Nephron progenitor cell (in vitro differentiated cells): ENCODE measurements around the gene JAM2.

Experiments used
- DNase-seq: peaks from one replicate; pipeline ENCODE4 v3.0.0; 2021
- H3K27ac Mint-ChIP-seq: 2 replicates; pipeline ENCODE4 v1.8.0; 2021; ENCODE audit warnings: mild to moderate bottlenecking, moderate library complexity, mixed read lengths
- H3K27me3 Mint-ChIP-seq: 2 replicates; pipeline ENCODE4 v1.8.0; 2021; ENCODE audit warnings: mild to moderate bottlenecking, low read depth, mixed read lengths; ENCODE audit not compliant: poor library complexity
- H3K36me3 Mint-ChIP-seq: 2 replicates; pipeline ENCODE4 v1.8.0; 2021; ENCODE audit warnings: low read depth, mixed read lengths
- H3K4me1 Mint-ChIP-seq: 2 replicates; pipeline ENCODE4 v1.8.0; 2021; ENCODE audit warnings: mixed read lengths
- H3K4me3 Mint-ChIP-seq: 2 replicates; pipeline ENCODE4 v1.8.0; 2021; ENCODE audit warnings: mild to moderate bottlenecking, moderate library complexity, mixed read lengths
- H3K9me3 Mint-ChIP-seq: 2 replicates; pipeline ENCODE4 v1.8.0; 2021; ENCODE audit warnings: mild to moderate bottlenecking, moderate library complexity, mixed read lengths
- TF ChIP-seq, protein P1 (sequence below): fragments of 200-600 bp; sonication (generic); IDR thresholded peaks from 2 replicates; pipeline ENCODE4 v1.5.0; 2021; ENCODE audit warnings: antibody characterized with exemption

JAM2 gene

DNA sequence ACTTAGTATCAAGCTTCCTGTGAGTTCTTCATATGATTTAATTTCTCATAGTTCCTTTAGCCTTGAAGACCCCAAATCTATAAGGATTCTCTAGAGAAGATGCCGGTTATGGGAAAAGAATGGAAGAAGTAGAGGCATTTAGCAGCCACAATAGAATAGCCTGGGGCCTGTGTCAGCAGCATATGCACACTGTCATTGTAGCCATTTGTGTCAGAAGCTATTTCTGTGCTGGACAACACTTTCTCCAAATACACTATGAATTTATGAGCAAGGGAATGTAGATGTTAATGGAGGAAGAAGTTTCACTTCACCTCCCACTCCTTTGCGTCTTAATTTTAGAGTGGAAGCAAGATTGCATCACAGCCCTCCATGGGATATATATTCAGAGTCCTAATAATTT is 17.4 kb downstream of the JAM2 start:
- DNase-seq, result no peak

DNA sequence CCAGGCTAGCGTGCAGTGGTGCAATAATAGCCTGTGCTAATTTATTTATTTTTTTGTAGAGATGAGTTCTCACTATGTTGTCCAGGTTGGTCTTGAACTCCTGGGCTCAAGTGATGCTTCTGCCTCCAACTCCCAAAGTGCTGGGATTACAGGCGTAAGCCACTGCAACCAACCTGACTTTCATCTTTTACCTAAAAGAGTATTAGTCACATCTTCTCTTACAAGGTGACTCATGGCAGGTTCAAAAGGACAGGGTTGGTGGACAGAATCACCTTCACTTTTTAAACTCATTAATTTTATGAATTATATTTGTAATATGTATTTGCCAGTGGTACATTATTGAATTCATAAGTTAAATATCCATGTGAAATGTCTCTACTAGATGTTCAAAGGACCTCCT is 18.1 kb downstream of the JAM2 start:
- H3K4me3 Mint-ChIP-seq, result no peak overlapping the region
- TF ChIP-seq, protein P1, sequence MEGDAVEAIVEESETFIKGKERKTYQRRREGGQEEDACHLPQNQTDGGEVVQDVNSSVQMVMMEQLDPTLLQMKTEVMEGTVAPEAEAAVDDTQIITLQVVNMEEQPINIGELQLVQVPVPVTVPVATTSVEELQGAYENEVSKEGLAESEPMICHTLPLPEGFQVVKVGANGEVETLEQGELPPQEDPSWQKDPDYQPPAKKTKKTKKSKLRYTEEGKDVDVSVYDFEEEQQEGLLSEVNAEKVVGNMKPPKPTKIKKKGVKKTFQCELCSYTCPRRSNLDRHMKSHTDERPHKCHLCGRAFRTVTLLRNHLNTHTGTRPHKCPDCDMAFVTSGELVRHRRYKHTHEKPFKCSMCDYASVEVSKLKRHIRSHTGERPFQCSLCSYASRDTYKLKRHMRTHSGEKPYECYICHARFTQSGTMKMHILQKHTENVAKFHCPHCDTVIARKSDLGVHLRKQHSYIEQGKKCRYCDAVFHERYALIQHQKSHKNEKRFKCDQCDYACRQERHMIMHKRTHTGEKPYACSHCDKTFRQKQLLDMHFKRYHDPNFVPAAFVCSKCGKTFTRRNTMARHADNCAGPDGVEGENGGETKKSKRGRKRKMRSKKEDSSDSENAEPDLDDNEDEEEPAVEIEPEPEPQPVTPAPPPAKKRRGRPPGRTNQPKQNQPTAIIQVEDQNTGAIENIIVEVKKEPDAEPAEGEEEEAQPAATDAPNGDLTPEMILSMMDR, result no peak
- no peaks in the 10 kb centered on the region for H3K36me3 Mint-ChIP-seq
- DNase-seq, result no peak
- no peaks in the 10 kb centered on the region for H3K4me1 Mint-ChIP-seq
- H3K27ac Mint-ChIP-seq, result no peak overlapping the region
- no peaks in the 10 kb centered on the region for H3K27me3 Mint-ChIP-seq
- peaks cover 4% of the 10 kb centered on the region for H3K9me3 Mint-ChIP-seq

More for the DNA sequence above, 17.4 kb downstream of the JAM2 start:
- Mint-ChIP-seq H3K4me3 (no peak overlapping the region), H3K27ac (no peak overlapping the region), H3K36me3 (no peaks in the 10 kb centered on the region), H3K4me1 (no peaks in the 10 kb centered on the region), H3K9me3 (peaks cover 4% of the 10 kb centered on the region), H3K27me3 (no peaks in the 10 kb centered on the region)
- TF ChIP-seq, protein P1, result no peak

DNA sequence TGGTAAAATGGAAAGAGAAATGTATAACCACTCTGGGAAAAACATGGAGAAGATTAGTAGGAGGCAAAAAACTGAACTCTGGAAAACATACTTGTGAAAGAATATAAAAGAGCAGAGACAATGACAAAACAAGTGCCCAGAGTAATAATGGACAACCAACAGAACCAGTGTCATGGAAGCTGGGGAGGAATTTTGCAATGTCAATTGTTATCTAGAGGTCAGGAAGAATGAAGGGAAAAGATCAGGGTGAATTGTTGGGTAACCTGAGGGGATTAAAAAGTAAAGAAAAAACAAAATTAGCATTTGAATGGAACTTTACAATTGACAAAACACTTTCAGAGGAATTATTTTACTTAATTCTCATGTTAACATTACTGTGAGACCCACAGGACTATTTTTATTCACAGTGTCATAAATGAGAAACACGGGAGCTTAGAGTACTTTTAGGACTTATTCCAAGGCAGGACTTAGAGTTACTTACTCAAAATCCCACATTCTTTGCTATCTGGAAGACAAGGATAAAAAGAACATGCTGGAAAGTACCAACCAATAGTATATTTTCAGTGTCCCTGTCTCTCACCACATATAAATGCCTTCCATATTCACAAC is 19.5 kb downstream of the JAM2 start:
- TF ChIP-seq, protein P1, result no peak
- no peaks in the 10 kb centered on the region for H3K36me3 Mint-ChIP-seq
- peaks cover 4% of the 10 kb centered on the region for H3K9me3 Mint-ChIP-seq
- H3K27me3 Mint-ChIP-seq, result no peaks in the 10 kb centered on the region
- H3K27ac Mint-ChIP-seq, result no peak overlapping the region
- H3K4me1 Mint-ChIP-seq, result no peaks in the 10 kb centered on the region
- no peak for DNase-seq
- H3K4me3 Mint-ChIP-seq, result no peak overlapping the region

DNA sequence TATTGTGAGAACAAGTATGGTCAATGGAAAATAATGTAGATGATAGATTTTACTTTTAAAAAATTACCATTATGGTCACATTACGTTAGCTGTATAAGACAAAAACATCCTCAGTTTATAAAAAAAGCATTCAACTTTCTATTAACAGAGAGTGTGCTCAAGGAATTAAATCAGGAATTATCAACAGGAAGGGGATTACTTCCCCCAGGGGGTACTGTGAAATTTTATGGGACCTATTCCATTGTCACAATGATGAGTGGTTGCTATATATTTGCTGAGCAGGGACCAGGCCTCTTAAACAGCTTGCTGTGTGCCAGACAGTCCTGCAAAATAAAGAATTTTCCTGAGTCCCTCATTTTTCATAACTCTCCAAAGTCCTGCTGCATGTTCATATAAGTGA is 21.2 kb downstream of the JAM2 start:
- no peak overlapping the region for H3K27ac Mint-ChIP-seq
- H3K27me3 Mint-ChIP-seq, result no peaks in the 10 kb centered on the region
- DNase-seq, result no peak
- H3K4me1 Mint-ChIP-seq, result no peaks in the 10 kb centered on the region
- TF ChIP-seq, protein P1, result no peak
- H3K9me3 Mint-ChIP-seq, result no peaks in the 10 kb centered on the region
- H3K36me3 Mint-ChIP-seq, result no peaks in the 10 kb centered on the region
- H3K4me3 Mint-ChIP-seq, result no peak overlapping the region

DNA sequence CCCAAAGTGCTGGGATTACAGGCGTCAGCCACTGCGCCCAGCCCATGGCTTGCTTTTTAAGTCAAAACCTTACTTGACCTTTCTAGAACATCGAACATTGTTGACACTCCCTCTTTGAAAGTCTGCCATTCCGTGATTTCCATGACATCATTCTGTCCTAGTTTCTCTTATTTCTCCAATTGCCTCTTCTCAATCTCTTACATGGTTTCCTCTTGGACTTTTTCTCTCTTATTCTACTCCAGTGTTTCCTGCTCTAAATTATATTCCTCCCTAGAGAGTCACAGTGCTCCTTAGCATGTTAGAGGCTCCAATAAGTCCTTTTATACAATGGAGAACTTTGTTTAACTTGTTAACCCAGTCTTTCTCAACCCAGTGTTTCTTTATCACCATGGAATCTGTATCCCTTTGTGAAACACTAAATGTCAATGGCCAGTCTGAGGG is 25.5 kb downstream of the JAM2 start:
- H3K4me1 Mint-ChIP-seq, result no peaks in the 10 kb centered on the region
- no peak for DNase-seq
- TF ChIP-seq, protein P1, result no peak

DNA sequence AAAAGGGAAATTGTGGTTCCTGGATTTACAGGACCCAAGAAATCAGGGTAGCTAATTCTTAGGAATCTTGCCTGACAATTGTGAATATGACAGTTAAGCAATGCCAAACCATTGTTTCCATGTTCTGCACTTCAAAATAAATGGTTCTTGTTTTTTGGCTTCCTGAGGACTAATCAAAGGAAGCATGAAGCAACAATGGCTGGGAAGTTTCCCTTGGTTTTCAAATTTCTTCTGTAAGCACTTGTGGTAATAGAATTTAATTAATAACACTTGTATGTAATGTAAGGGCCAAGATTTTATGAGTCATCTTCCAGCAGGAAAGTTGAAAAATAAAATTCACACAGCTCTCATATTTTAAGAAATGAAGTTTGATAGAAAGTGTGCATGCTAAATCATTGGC is 31.7 kb downstream of the JAM2 start:
- DNase-seq, result no peak
- Mint-ChIP-seq H3K36me3 (no peaks in the 10 kb centered on the region), H3K4me1 (no peaks in the 10 kb centered on the region), H3K27me3 (no peaks in the 10 kb centered on the region), H3K4me3 (no peak overlapping the region), H3K27ac (no peak overlapping the region), H3K9me3 (peaks cover 10% of the 10 kb centered on the region)
- TF ChIP-seq, protein P1, result no peak

More for the DNA sequence above, 25.5 kb downstream of the JAM2 start:
- H3K9me3 Mint-ChIP-seq, result no peaks in the 10 kb centered on the region
- no peak overlapping the region for H3K4me3 Mint-ChIP-seq
- no peaks in the 10 kb centered on the region for H3K27me3 Mint-ChIP-seq
- no peak overlapping the region for H3K27ac Mint-ChIP-seq
- no peaks in the 10 kb centered on the region for H3K36me3 Mint-ChIP-seq
